GM23338 (cell line): ENCODE results near the gene TICAM2. TPM values are rescaled to one million over a fixed set of nuclear protein-coding genes. Genes with fewer than 3 reads are reported as not detected.
"Not testable (repeated sequence)": the region's sequence is repeated elsewhere in the genome, so short reads cannot be mapped to it uniquely, and the experiment has no call there.

Source experiments
- ATAC-seq: fragments of 200-7000 bp; cut with Tn5 transposase; 3 replicates; pipeline ENCODE4 v1.9.1; 2020
- DNase-seq: peaks from one replicate; pipeline ENCODE4 v3.0.0-alpha.2; 2015; ENCODE audit warnings: low spot score
- H2AFZ ChIP-seq: fragments of 200-600 bp; sonication (generic); 2 replicates; pipeline ENCODE4 v1.8.0; 2016; ENCODE audit warnings: antibody characterized with exemption, mild to moderate bottlenecking, moderate library complexity
- H3F3A ChIP-seq: fragments of 200-600 bp; sonication (generic); replicated peaks from 2 replicates; pipeline ENCODE4 v1.8.0; 2017; ENCODE audit warnings: antibody characterized with exemption, mixed run types, low read depth
- H3K27ac ChIP-seq: fragments of 200-600 bp; sonication (generic); 2 replicates; pipeline ENCODE4 v1.6.1; 2016; ENCODE audit warnings: low read depth
- H3K27me3 ChIP-seq: fragments of 200-600 bp; sonication (generic); 2 replicates; pipeline ENCODE4 v1.8.0; 2016; ENCODE audit warnings: mild to moderate bottlenecking, mixed run types, moderate library complexity; ENCODE audit not compliant: insufficient read depth
- H3K36me3 ChIP-seq: fragments of 200-600 bp; sonication (generic); 2 replicates; pipeline ENCODE4 v1.8.0; 2016; ENCODE audit warnings: mild to moderate bottlenecking; ENCODE audit not compliant: insufficient read depth
- H3K4me1 ChIP-seq: fragments of 200-600 bp; sonication (generic); 2 replicates; pipeline ENCODE4 v1.8.0; 2016; ENCODE audit warnings: mild to moderate bottlenecking, moderate library complexity; ENCODE audit not compliant: insufficient read depth
- H3K4me2 ChIP-seq: fragments of 200-600 bp; sonication (generic); 2 replicates; pipeline ENCODE4 v1.7.1; 2017; ENCODE audit warnings: mixed run types
- H3K4me3 ChIP-seq: fragments of 200-600 bp; sonication (generic); 2 replicates; pipeline ENCODE4 v1.6.1; 2016; ENCODE audit warnings: mixed run types
- H3K79me2 ChIP-seq: fragments of 200-600 bp; sonication (generic); replicated peaks from 2 replicates; pipeline ENCODE4 v1.8.0; 2017; ENCODE audit warnings: mild to moderate bottlenecking; ENCODE audit not compliant: insufficient read depth
- H3K9me2 ChIP-seq: fragments of 200-600 bp; sonication (generic); 2 replicates; pipeline ENCODE4 v1.8.0; 2017; ENCODE audit not compliant: insufficient read depth
- H4K20me1 ChIP-seq: fragments of 200-600 bp; sonication (generic); replicated peaks from 2 replicates; pipeline ENCODE4 v1.8.0; 2017; ENCODE audit warnings: mild to moderate bottlenecking; ENCODE audit not compliant: insufficient read depth
- H3K27ac Mint-ChIP-seq: 2 replicates; pipeline ENCODE4 v1.8.0; 2020; ENCODE audit warnings: inconsistent platforms, mild to moderate bottlenecking, moderate library complexity, mixed read lengths
- H3K27me3 Mint-ChIP-seq: 3 replicates; pipeline ENCODE4 v1.8.0; 2022; ENCODE audit warnings: low read depth, mild to moderate bottlenecking, moderate library complexity, mixed read lengths, inconsistent platforms; ENCODE audit not compliant: insufficient read depth, poor library complexity
- H3K36me3 Mint-ChIP-seq: 3 replicates; pipeline ENCODE4 v1.8.0; 2021; ENCODE audit warnings: low read depth, mild to moderate bottlenecking, inconsistent platforms, moderate library complexity, mixed read lengths
- H3K4me1 Mint-ChIP-seq: 3 replicates; pipeline ENCODE4 v1.8.0; 2020; ENCODE audit warnings: mild to moderate bottlenecking, inconsistent platforms, mixed read lengths
- H3K4me3 Mint-ChIP-seq: 3 replicates; pipeline ENCODE4 v1.8.0; 2021; ENCODE audit warnings: moderate library complexity, mild to moderate bottlenecking, inconsistent platforms, mixed read lengths
- H3K9me3 Mint-ChIP-seq: 3 replicates; pipeline ENCODE4 v1.8.0; 2020; ENCODE audit warnings: moderate library complexity, mild to moderate bottlenecking, inconsistent platforms, mixed read lengths
- CTCF ChIP-seq, 2 experiments: fragments of 200-600 bp in 1 of 2; sonication (generic) in 1 of 2; conservative IDR thresholded peaks; 2 replicates each; pipeline versions ENCODE4 v1.5.1 to v1.6.1; 2016 to 2017; ENCODE audit warnings: antibody characterized with exemption in 2 of 2, low read depth in 2 of 2, mild to moderate bottlenecking in 2 of 2, moderate library complexity in 1 of 2
- EZH2 ChIP-seq: fragments of 200-600 bp; sonication (generic); IDR thresholded peaks from one replicate; pipeline ENCODE4 v1.8.0; 2017; ENCODE audit warnings: antibody characterized with exemption, mild to moderate bottlenecking, low read depth; ENCODE audit not compliant: unreplicated experiment
- NANOG ChIP-seq: IDR thresholded peaks from 2 replicates; pipeline ENCODE4 v1.6.1; 2016; ENCODE audit warnings: antibody characterized with exemption, borderline replicate concordance
- POLR2AphosphoS5 ChIP-seq: IDR thresholded peaks from 2 replicates; pipeline ENCODE4 v1.6.1; 2016; ENCODE audit warnings: antibody characterized with exemption, low read depth
- ZNF331 ChIP-seq: fragments of 250-450 bp; sonication (Bioruptor Pico); IDR thresholded peaks from 2 replicates; pipeline ENCODE4 v1.5.0; 2020; ENCODE audit warnings: low read depth, mild to moderate bottlenecking, moderate library complexity
- polyA plus RNA-seq: library from polyadenylated mRNA; unstranded; fragments of >200 nt; fragmentation: Nextera tagmentation; extraction: Ambion mirVana; gene quantifications from 2 replicates; pipeline ENCODE4 v1.2.1, GENCODE V29; 2016
- total RNA-seq: library from RNA; depleted of rRNA; stranded (reverse); fragments of >200 nt; shearing (Covaris generic); gene quantifications from 2 replicates; pipeline ENCODE4 v1.2.3, GENCODE V29; 2014
- TF ChIP-seq, protein P1 (sequence below): fragments of 250-450 bp; sonication (Bioruptor Pico); IDR thresholded peaks from 2 replicates; pipeline ENCODE4 v1.5.0; 2020; ENCODE audit warnings: mild to moderate bottlenecking, moderate library complexity
- TF ChIP-seq, protein P2 (sequence below): IDR thresholded peaks from 2 replicates; pipeline ENCODE4 v1.6.1; 2016; ENCODE audit warnings: antibody characterized with exemption

The TICAM2 gene
- total and polyA plus RNA-seq, 2 experiments from 2014 or later, result 1.0 TPM; not detected in 1

DNA sequence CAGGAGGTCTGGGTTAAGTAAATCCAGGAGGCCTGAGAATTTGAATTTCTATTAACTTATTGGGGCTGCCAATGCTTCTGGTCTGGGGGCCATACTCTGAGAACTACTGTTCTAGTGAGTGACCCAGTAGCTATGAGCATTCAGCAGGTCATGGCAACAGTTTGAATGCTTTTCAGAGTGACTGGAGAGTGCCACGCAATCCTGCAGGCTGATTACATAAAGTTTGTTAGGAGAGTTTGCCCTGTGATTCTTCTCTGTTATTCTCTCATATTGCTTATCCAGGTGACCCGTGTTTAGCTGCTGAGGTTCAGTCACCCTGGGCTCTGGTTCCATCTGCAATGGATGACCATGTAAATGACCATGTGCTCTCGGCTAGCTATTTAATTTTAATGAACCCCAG lies 45.8 kb upstream of the TICAM2 start (continued):
- TF ChIP-seq, protein P1, sequence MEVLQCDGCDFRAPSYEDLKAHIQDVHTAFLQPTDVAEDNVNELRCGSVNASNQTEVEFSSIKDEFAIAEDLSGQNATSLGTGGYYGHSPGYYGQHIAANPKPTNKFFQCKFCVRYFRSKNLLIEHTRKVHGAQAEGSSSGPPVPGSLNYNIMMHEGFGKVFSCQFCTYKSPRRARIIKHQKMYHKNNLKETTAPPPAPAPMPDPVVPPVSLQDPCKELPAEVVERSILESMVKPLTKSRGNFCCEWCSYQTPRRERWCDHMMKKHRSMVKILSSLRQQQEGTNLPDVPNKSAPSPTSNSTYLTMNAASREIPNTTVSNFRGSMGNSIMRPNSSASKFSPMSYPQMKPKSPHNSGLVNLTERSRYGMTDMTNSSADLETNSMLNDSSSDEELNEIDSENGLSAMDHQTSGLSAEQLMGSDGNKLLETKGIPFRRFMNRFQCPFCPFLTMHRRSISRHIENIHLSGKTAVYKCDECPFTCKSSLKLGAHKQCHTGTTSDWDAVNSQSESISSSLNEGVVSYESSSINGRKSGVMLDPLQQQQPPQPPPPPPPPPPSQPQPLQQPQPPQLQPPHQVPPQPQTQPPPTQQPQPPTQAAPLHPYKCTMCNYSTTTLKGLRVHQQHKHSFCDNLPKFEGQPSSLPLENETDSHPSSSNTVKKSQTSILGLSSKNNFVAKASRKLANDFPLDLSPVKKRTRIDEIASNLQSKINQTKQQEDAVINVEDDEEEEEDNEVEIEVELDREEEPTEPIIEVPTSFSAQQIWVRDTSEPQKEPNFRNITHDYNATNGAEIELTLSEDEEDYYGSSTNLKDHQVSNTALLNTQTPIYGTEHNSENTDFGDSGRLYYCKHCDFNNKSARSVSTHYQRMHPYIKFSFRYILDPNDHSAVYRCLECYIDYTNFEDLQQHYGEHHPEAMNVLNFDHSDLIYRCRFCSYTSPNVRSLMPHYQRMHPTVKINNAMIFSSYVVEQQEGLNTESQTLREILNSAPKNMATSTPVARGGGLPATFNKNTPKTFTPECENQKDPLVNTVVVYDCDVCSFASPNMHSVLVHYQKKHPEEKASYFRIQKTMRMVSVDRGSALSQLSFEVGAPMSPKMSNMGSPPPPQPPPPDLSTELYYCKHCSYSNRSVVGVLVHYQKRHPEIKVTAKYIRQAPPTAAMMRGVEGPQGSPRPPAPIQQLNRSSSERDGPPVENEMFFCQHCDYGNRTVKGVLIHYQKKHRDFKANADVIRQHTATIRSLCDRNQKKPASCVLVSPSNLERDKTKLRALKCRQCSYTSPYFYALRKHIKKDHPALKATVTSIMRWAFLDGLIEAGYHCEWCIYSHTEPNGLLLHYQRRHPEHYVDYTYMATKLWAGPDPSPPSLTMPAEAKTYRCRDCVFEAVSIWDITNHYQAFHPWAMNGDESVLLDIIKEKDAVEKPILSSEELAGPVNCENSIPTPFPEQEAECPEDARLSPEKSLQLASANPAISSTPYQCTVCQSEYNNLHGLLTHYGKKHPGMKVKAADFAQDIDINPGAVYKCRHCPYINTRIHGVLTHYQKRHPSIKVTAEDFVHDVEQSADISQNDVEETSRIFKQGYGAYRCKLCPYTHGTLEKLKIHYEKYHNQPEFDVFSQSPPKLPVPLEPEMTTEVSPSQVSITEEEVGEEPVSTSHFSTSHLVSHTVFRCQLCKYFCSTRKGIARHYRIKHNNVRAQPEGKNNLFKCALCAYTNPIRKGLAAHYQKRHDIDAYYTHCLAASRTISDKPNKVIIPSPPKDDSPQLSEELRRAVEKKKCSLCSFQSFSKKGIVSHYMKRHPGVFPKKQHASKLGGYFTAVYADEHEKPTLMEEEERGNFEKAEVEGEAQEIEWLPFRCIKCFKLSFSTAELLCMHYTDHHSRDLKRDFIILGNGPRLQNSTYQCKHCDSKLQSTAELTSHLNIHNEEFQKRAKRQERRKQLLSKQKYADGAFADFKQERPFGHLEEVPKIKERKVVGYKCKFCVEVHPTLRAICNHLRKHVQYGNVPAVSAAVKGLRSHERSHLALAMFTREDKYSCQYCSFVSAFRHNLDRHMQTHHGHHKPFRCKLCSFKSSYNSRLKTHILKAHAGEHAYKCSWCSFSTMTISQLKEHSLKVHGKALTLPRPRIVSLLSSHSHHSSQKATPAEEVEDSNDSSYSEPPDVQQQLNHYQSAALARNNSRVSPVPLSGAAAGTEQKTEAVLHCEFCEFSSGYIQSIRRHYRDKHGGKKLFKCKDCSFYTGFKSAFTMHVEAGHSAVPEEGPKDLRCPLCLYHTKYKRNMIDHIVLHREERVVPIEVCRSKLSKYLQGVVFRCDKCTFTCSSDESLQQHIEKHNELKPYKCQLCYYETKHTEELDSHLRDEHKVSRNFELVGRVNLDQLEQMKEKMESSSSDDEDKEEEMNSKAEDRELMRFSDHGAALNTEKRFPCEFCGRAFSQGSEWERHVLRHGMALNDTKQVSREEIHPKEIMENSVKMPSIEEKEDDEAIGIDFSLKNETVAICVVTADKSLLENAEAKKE, result no peak
- TF ChIP-seq EZH2, result no peak
- no peak for TF ChIP-seq POLR2AphosphoS5
- no peak for TF ChIP-seq ZNF331 (CRISPR knock-in tag)
- TF ChIP-seq, protein P2, sequence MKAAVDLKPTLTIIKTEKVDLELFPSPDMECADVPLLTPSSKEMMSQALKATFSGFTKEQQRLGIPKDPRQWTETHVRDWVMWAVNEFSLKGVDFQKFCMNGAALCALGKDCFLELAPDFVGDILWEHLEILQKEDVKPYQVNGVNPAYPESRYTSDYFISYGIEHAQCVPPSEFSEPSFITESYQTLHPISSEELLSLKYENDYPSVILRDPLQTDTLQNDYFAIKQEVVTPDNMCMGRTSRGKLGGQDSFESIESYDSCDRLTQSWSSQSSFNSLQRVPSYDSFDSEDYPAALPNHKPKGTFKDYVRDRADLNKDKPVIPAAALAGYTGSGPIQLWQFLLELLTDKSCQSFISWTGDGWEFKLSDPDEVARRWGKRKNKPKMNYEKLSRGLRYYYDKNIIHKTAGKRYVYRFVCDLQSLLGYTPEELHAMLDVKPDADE, result no peak
- TF ChIP-seq NANOG, result no peak

GRCh38 chr5:115645386-115645785 lies 43.1 kb upstream of the TICAM2 start:
- not testable (repeated sequence) for H3K36me3 Mint-ChIP-seq, H3K27ac Mint-ChIP-seq, H3K4me3 Mint-ChIP-seq, H3K27ac ChIP-seq, H3K4me3 ChIP-seq, ATAC-seq, H3K4me1 Mint-ChIP-seq, H3K4me1 ChIP-seq, H3K4me2 ChIP-seq, H3K36me3 ChIP-seq, H2AFZ ChIP-seq, H3K9me3 Mint-ChIP-seq, H3K9me2 ChIP-seq, H4K20me1 ChIP-seq, H3K79me2 ChIP-seq, H3K27me3 ChIP-seq, DNase-seq, H3F3A ChIP-seq, H3K27me3 Mint-ChIP-seq
- TF ChIP-seq CTCF (conservative IDR thresholded peaks at IDR 0.05; ENCODE audit: low read depth in 2 of 2), result peak in 1 of 2 experiments; percentile 21; a peak in 1 of 4 replicates
